CD14-positive monocyte (primary cell): Measurements from ENCODE around the gene ACTN4. TPM values are rescaled to one million over a fixed set of nuclear protein-coding genes. Genes with fewer than 3 reads are reported as not detected.
A peak's percentile ranks its signal among the peaks of the same experiment; 100 is the strongest.

ENCODE experiments used
- DNase-seq, 3 donors: peaks; one replicate each; pipeline ENCODE4 v3.0.0-alpha.2; 2011 to 2022
- H2AFZ ChIP-seq: 2 replicates; pipeline ENCODE4 v1.6.0; 2012; ENCODE audit warnings: mild to moderate bottlenecking, low read depth, low read length, inconsistent platforms; ENCODE audit not compliant: insufficient read depth, poor library complexity, severe bottlenecking
- H3K27ac ChIP-seq, 2 donors: 1 replicate in 1 of 2; 2 replicates in 1 of 2; pipeline ENCODE4 v1.5.1; 2012 to 2013; ENCODE audit warnings: low read length in 2 of 2, control low read depth in 1 of 2, inconsistent platforms in 1 of 2, low read depth in 1 of 2, mild to moderate bottlenecking in 1 of 2
- H3K27me3 ChIP-seq, 2 donors: one replicate each; pipeline versions ENCODE4 v1.6.0 to v1.6.1; 2011 to 2013; ENCODE audit warnings: low read length in 2 of 2; ENCODE audit not compliant: control insufficient read depth in 2 of 2, insufficient read depth in 2 of 2
- H3K36me3 ChIP-seq, 2 donors: replicated peaks in 1 of 2; 1 replicate in 1 of 2; 2 replicates in 1 of 2; pipeline versions ENCODE4 v1.5.1 to v1.6.1; 2012 to 2013; ENCODE audit warnings: low read length in 2 of 2, control low read depth in 1 of 2, inconsistent platforms in 1 of 2, mild to moderate bottlenecking in 1 of 2; ENCODE audit not compliant: insufficient read depth in 2 of 2, control insufficient read depth in 1 of 2
- H3K4me1 ChIP-seq, 2 donors: 1 replicate in 1 of 2; 2 replicates in 1 of 2; pipeline versions ENCODE4 v1.5.1 to v1.6.1; 2012 to 2013; ENCODE audit warnings: low read length in 2 of 2, control low read depth in 1 of 2, inconsistent platforms in 1 of 2, mild to moderate bottlenecking in 1 of 2, moderate library complexity in 1 of 2; ENCODE audit not compliant: insufficient read depth in 2 of 2, control insufficient read depth in 1 of 2
- H3K4me2 ChIP-seq: replicated peaks from 2 replicates; pipeline ENCODE3; 2012; ENCODE audit warnings: low read length, moderate library complexity, mild to moderate bottlenecking; ENCODE audit not compliant: poor library complexity, severe bottlenecking; ENCODE audit errors: extremely low read depth
- H3K4me3 ChIP-seq, 3 experiments: fragments of 200-600 bp in 1 of 3; sonication (generic) in 1 of 3; replicated peaks in 1 of 3; 1 replicate in 2 of 3; 2 replicates in 1 of 3; pipeline ENCODE4 v1.5.1; 2011 to 2013; ENCODE audit warnings: low read length in 3 of 3, mild to moderate bottlenecking in 3 of 3, control low read depth in 2 of 3, low read depth in 2 of 3, inconsistent platforms in 1 of 3, moderate library complexity in 1 of 3
- H3K79me2 ChIP-seq: 2 replicates; pipeline ENCODE4 v1.6.0; 2012; ENCODE audit warnings: mild to moderate bottlenecking, control low read depth, inconsistent platforms, low read length, moderate library complexity; ENCODE audit not compliant: insufficient read depth
- H3K9ac ChIP-seq: 2 replicates; pipeline ENCODE4 v1.6.0; 2017; ENCODE audit warnings: low read length, mild to moderate bottlenecking; ENCODE audit not compliant: insufficient read depth, poor library complexity, severe bottlenecking
- H3K9me3 ChIP-seq, 2 donors: replicated peaks in 1 of 2; 1 replicate in 1 of 2; 2 replicates in 1 of 2; pipeline versions ENCODE4 v1.5.1 to v1.6.1; 2012 to 2013; ENCODE audit warnings: low read length in 2 of 2, control low read depth in 1 of 2; ENCODE audit not compliant: control insufficient read depth in 1 of 2, insufficient read depth in 1 of 2
- H4K20me1 ChIP-seq: 2 replicates; pipeline ENCODE4 v1.6.0; 2012; ENCODE audit warnings: mild to moderate bottlenecking, low read length, control low read depth, moderate library complexity; ENCODE audit not compliant: insufficient read depth
- H3K27ac Mint-ChIP-seq, 7 donors: one replicate each; pipeline ENCODE4 v1.8.0; 2020; ENCODE audit warnings: mild to moderate bottlenecking in 7 of 7, mixed read lengths in 7 of 7, moderate library complexity in 6 of 7, inconsistent platforms in 2 of 7
- H3K27me3 Mint-ChIP-seq, 3 donors: one replicate each; pipeline ENCODE4 v1.8.0; 2021 to 2022; ENCODE audit warnings: low read depth in 3 of 3, mild to moderate bottlenecking in 3 of 3, mixed read lengths in 3 of 3, moderate library complexity in 3 of 3, inconsistent platforms in 1 of 3
- H3K36me3 Mint-ChIP-seq, 2 donors: one replicate each; pipeline ENCODE4 v1.8.0; 2020; ENCODE audit warnings: mixed read lengths in 2 of 2, inconsistent platforms in 1 of 2, mild to moderate bottlenecking in 1 of 2
- H3K4me1 Mint-ChIP-seq: one replicate; pipeline ENCODE4 v1.8.0; 2020; ENCODE audit warnings: mild to moderate bottlenecking, mixed read lengths
- H3K4me3 Mint-ChIP-seq, 2 donors: one replicate each; pipeline ENCODE4 v1.8.0; 2020; ENCODE audit warnings: mild to moderate bottlenecking in 2 of 2, mixed read lengths in 2 of 2, moderate library complexity in 1 of 2
- H3K9me3 Mint-ChIP-seq, 7 donors: one replicate each; pipeline ENCODE4 v1.8.0; 2020 to 2022; ENCODE audit warnings: mixed read lengths in 7 of 7, mild to moderate bottlenecking in 6 of 7, moderate library complexity in 6 of 7, inconsistent platforms in 2 of 7
- CTCF ChIP-seq: fragments of 200-600 bp; IDR thresholded peaks from one replicate; pipeline ENCODE4 v1.8.0; 2022; ENCODE audit warnings: antibody characterized with exemption, mild to moderate bottlenecking
- WGBS: methylation state at CpG from one replicate; pipeline ENCODE4 v1.1.5; 2013; ENCODE audit warnings: missing lambda C conversion rate; ENCODE audit not compliant: insufficient coverage; 5-methylcytosine and 5-hydroxymethylcytosine counted together
- intact Hi-C, 2 donors: fragments of 100-400 bp; cut with micrococcal nuclease; formaldehyde crosslinking; loops; one replicate each; pipeline versions ENCODE4 v1.15.0 to v1.15.1; 2023
- polyA plus RNA-seq, 3 donors: library from polyadenylated mRNA; depleted of rRNA in 1 of 3; unstranded in 2 of 3; stranded (reverse) in 1 of 3; fragments of 300-500 nt in 2 of 3; fragments of >200 nt in 1 of 3; fragmentation: Illumina TruSeq in 2 of 3; gene quantifications; 1 replicate in 2 of 3; 2 replicates in 1 of 3; pipeline ENCODE4 v1.2.3, GENCODE V29; 2012 to 2021

The ACTN4 gene
- polyA plus RNA-seq, 3 donors = 8.4 to 177 (median 16.0) TPM

DNA sequence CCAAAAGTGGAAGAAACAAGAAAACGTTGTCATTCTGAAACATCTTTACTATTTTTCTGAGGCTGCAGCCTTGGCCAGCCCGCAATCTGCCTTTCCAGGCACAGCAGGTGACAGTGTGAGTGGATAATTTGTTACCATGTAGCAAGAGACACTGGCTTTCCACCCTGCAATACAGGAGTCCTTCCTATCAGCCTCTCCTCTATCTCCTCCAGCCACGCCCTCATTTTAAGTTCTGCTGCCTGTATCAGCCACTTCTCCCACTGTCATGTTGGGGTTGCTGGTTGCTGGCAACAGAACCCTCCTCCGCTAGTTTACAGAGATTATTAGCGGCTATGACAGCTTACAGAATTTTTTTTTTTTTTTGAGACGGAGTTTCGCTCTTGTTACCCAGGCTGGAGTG, 133.6 kb downstream of the ACTN4 start:
- no peak for DNase-seq
- Histone ChIP-seq H3K79me2 (no peaks in the 10 kb centered on the region), H4K20me1 (no peaks in the 10 kb centered on the region), H3K4me3 (no peak overlapping the region), H3K9ac (no peak overlapping the region), H3K9me3 (no peaks in the 10 kb centered on the region), H3K27me3 (no peaks in the 10 kb centered on the region), H2AFZ (no peak overlapping the region), H3K27ac (no peak overlapping the region), H3K36me3 (no peaks in the 10 kb centered on the region), H3K4me1 (no peaks in the 10 kb centered on the region), H3K4me2 (no peak overlapping the region)
- Mint-ChIP-seq H3K27me3 (peaks cover 5 to 23% (median 13%) of the 10 kb centered on the region in 3 donors), H3K4me1 (no peaks in the 10 kb centered on the region), H3K36me3 (no peaks in the 10 kb centered on the region), H3K4me3 (no peak overlapping the region), H3K27ac (peak overlapping the region in 1 of 7 donors; percentile 31), H3K9me3 (no peaks in the 10 kb centered on the region)
- 81% methylated on average over 3 of the region's 7 CpGs for WGBS
- intact Hi-C loops = no loop called here
- no peak for TF ChIP-seq CTCF

Other genes starting within 250 kb of the ACTN4 start
- gene FAM98C, start 244.6 kb upstream of the ACTN4 start, polyA plus RNA-seq = 10 to 100 TPM in 2 of 3 donors, 1 to 10 TPM in 1; 8.5 to 41.0 (median 12.6) TPM
- gene RASGRP4, start 221.4 kb upstream of the ACTN4 start, polyA plus RNA-seq = 100 to 1,000 TPM in 1 of 3 donors, 10 to 100 TPM in 2; 30.2 to 141 (median 50.3) TPM
- gene RYR1, start 214.0 kb upstream of the ACTN4 start, polyA plus RNA-seq = 1 to 10 TPM in 2 of 3 donors, under 1 TPM in 1; 0.76 to 2.1 (median 2.1) TPM
- 10 to 100 TPM; 19.8 to 41.3 (median 22.4) TPM for gene MAP4K1, start 29.7 kb upstream of the ACTN4 start, polyA plus RNA-seq
- gene EIF3K, start 28.5 kb upstream of the ACTN4 start, polyA plus RNA-seq = 1,000 to 10,000 TPM in 1 of 3 donors, 100 to 1,000 TPM in 2; 326 to 1,088 (median 381) TPM
- gene CAPN12, start 96.8 kb downstream of the ACTN4 start, polyA plus RNA-seq = 1 to 10 TPM in 1 of 3 donors, not detected in 2; 1.8 TPM
- gene LGALS7, start 125.9 kb downstream of the ACTN4 start, polyA plus RNA-seq = not detected
- not detected for gene LGALS7B, start 141.6 kb downstream of the ACTN4 start, polyA plus RNA-seq
- 1 to 10 TPM in 1 of 3 donors, not detected in 2; 1.7 TPM for gene LGALS4, start 165.3 kb downstream of the ACTN4 start, polyA plus RNA-seq
- gene ECH1, start 184.1 kb downstream of the ACTN4 start, polyA plus RNA-seq = 100 to 1,000 TPM; 149 to 187 (median 173) TPM
- 100 to 1,000 TPM in 1 of 3 donors, 10 to 100 TPM in 2; 51.9 to 234 (median 58.7) TPM for gene HNRNPL, start 202.3 kb downstream of the ACTN4 start, polyA plus RNA-seq
- 10 to 100 TPM in 1 of 3 donors, 1 to 10 TPM in 2; 4.1 to 13.5 (median 7.2) TPM for gene RINL, start 230.6 kb downstream of the ACTN4 start, polyA plus RNA-seq